HEK293 (cell line): Measurements from ENCODE around the gene XIAP.
A peak's percentile ranks its signal among the peaks of the same experiment; 100 is the strongest.

Experiments
- CTCF ChIA-PET: fragments of 350-600 bp; formaldehyde crosslinking; extraction: SDS; loops from one replicate; lab custom pipeline; 2021; ENCODE audit warnings: antibody characterized with exemption; lab: Yijun Ruan, JAX
- POLR2A ChIA-PET: fragments of 300-600 bp; formaldehyde crosslinking; extraction: SDS; loops from one replicate; lab custom pipeline; 2020; ENCODE audit warnings: antibody characterized with exemption, inconsistent platforms; lab: Yijun Ruan, JAX
- H3K27ac ChIP-seq: fragments of 200-500 bp; sonication (Bioruptor generic); 2 replicates; pipeline ENCODE4 v1.5.1; 2014; ENCODE audit warnings: low read depth, low read length, control low read depth, inconsistent platforms; ENCODE audit errors: extremely low read depth
- H3K36me3 ChIP-seq, 2 experiments: fragments of 200-500 bp in 1 of 2; sonication (Bioruptor generic) in 1 of 2; 1 replicate in 1 of 2; 2 replicates in 1 of 2; pipeline ENCODE4 v1.5.1; 2014 to 2017; ENCODE audit warnings: inconsistent platforms in 2 of 2, low read length in 2 of 2; ENCODE audit not compliant: control insufficient read depth in 2 of 2, insufficient read depth in 1 of 2
- H3K4me1 ChIP-seq: fragments of 200-500 bp; sonication (Bioruptor generic); 2 replicates; pipeline ENCODE4 v1.5.1; 2014; ENCODE audit warnings: mild to moderate bottlenecking, low read length, inconsistent platforms; ENCODE audit not compliant: control insufficient read depth, insufficient read depth
- H3K4me3 ChIP-seq: 2 replicates; pipeline ENCODE4 v1.5.1; 2011; ENCODE audit warnings: low read depth, mild to moderate bottlenecking, control low read depth, low read length, moderate library complexity
- H3K9me3 ChIP-seq: fragments of 200-500 bp; sonication (Bioruptor generic); 2 replicates; pipeline ENCODE4 v1.5.1; 2014; ENCODE audit warnings: low read depth, low read length, inconsistent platforms; ENCODE audit not compliant: control insufficient read depth, insufficient read depth
- FEZF1 ChIP-seq: fragments of 450-650 bp; formaldehyde crosslinking; IDR thresholded peaks from 2 replicates; pipeline ENCODE4 v1.5.1; 2016; ENCODE audit warnings: missing biosample characterization, missing genetic modification characterization
- KLF10 ChIP-seq: fragments of 450-650 bp; IDR thresholded peaks from 2 replicates; pipeline ENCODE4 v1.5.1; 2018; ENCODE audit warnings: missing biosample characterization, mild to moderate bottlenecking, missing genetic modification characterization
- MEIS1 ChIP-seq: sonication (generic); formaldehyde crosslinking; IDR thresholded peaks from 2 replicates; pipeline ENCODE4 v1.8.1; 2022; ENCODE audit warnings: missing genetic modification reagents, mild to moderate bottlenecking, borderline replicate concordance
- RBAK ChIP-seq: fragments of 450-650 bp; formaldehyde crosslinking; IDR thresholded peaks from 2 replicates; pipeline ENCODE4 v1.5.1; 2016; ENCODE audit warnings: missing biosample characterization, missing genetic modification characterization
- ZNF114 ChIP-seq: fragments of 450-650 bp; formaldehyde crosslinking; IDR thresholded peaks from 2 replicates; pipeline ENCODE4 v1.5.0; 2017; ENCODE audit warnings: missing biosample characterization, missing genetic modification characterization
- ZNF146 ChIP-seq: fragments of 450-650 bp; formaldehyde crosslinking; IDR thresholded peaks from 2 replicates; pipeline ENCODE4 v1.5.1; 2016; ENCODE audit warnings: missing biosample characterization, missing genetic modification characterization
- ZNF169 ChIP-seq: fragments of 450-650 bp; formaldehyde crosslinking; IDR thresholded peaks from 2 replicates; pipeline ENCODE4 v1.5.1; 2016; ENCODE audit warnings: missing biosample characterization, missing genetic modification characterization
- ZNF221 ChIP-seq: fragments of 450-650 bp; formaldehyde crosslinking; IDR thresholded peaks from 2 replicates; pipeline ENCODE4 v1.5.1; 2017; ENCODE audit warnings: missing biosample characterization, missing genetic modification characterization, borderline replicate concordance
- ZNF292 ChIP-seq: fragments of 450-650 bp; formaldehyde crosslinking; IDR thresholded peaks from 2 replicates; pipeline ENCODE4 v1.5.1; 2016; ENCODE audit warnings: low read depth, missing biosample characterization, missing genetic modification characterization, borderline replicate concordance
- ZNF37A ChIP-seq: fragments of 450-650 bp; IDR thresholded peaks from 2 replicates; pipeline ENCODE4 v1.5.1; 2018; ENCODE audit warnings: missing biosample characterization, missing genetic modification characterization
- ZNF530 ChIP-seq: fragments of 450-650 bp; formaldehyde crosslinking; IDR thresholded peaks from 2 replicates; pipeline ENCODE4 v1.5.1; 2016; ENCODE audit warnings: low read depth, missing biosample characterization, missing genetic modification characterization
- ZNF571 ChIP-seq: fragments of 450-650 bp; formaldehyde crosslinking; IDR thresholded peaks from 2 replicates; pipeline ENCODE4 v1.5.0; 2017; ENCODE audit warnings: missing biosample characterization, missing genetic modification characterization
- ZNF610 ChIP-seq: fragments of 450-650 bp; formaldehyde crosslinking; IDR thresholded peaks from 2 replicates; pipeline ENCODE4 v1.5.1; 2016; ENCODE audit warnings: missing biosample characterization, missing genetic modification characterization, borderline replicate concordance
- ZNF664 ChIP-seq: fragments of 450-650 bp; formaldehyde crosslinking; IDR thresholded peaks from 2 replicates; pipeline ENCODE4 v1.5.1; 2016; ENCODE audit warnings: missing biosample characterization, missing genetic modification characterization
- TF ChIP-seq, protein P1 (sequence below): fragments of 450-650 bp; formaldehyde crosslinking; IDR thresholded peaks from 2 replicates; pipeline ENCODE4 v1.5.1; 2016; ENCODE audit warnings: missing biosample characterization, missing genetic modification characterization
- TF ChIP-seq, protein P2 (sequence below): fragments of 450-650 bp; formaldehyde crosslinking; IDR thresholded peaks from 2 replicates; pipeline ENCODE4 v1.5.0; 2017; ENCODE audit warnings: missing biosample characterization, missing genetic modification characterization, borderline replicate concordance
- TF ChIP-seq, protein P3 (sequence below): fragments of 450-650 bp; IDR thresholded peaks from 2 replicates; pipeline ENCODE4 v1.5.1; 2018; ENCODE audit warnings: missing biosample characterization, mild to moderate bottlenecking, missing genetic modification characterization
- TF ChIP-seq, protein P4 (sequence below): fragments of 450-650 bp; formaldehyde crosslinking; IDR thresholded peaks from 2 replicates; pipeline ENCODE4; 2016; ENCODE audit warnings: missing biosample characterization, missing genetic modification characterization
- TF ChIP-seq, protein P5 (sequence below): fragments of 450-650 bp; formaldehyde crosslinking; IDR thresholded peaks from 2 replicates; pipeline ENCODE4 v1.5.1; 2016; ENCODE audit warnings: missing biosample characterization, missing genetic modification characterization
- TF ChIP-seq, protein P6 (sequence below): fragments of 450-650 bp; formaldehyde crosslinking; IDR thresholded peaks from 2 replicates; pipeline ENCODE4 v1.5.1; 2016; ENCODE audit warnings: missing biosample characterization, missing genetic modification characterization, borderline replicate concordance
- TF ChIP-seq, protein P7 (sequence below): fragments of 450-650 bp; formaldehyde crosslinking; IDR thresholded peaks from 2 replicates; pipeline ENCODE4 v1.5.1; 2016; ENCODE audit warnings: missing biosample characterization, missing genetic modification characterization
- TF ChIP-seq, protein P8 (sequence below): fragments of 450-650 bp; formaldehyde crosslinking; IDR thresholded peaks from 2 replicates; pipeline ENCODE4 v1.5.1; 2017; ENCODE audit warnings: missing biosample characterization, missing genetic modification characterization

XIAP gene

DNA sequence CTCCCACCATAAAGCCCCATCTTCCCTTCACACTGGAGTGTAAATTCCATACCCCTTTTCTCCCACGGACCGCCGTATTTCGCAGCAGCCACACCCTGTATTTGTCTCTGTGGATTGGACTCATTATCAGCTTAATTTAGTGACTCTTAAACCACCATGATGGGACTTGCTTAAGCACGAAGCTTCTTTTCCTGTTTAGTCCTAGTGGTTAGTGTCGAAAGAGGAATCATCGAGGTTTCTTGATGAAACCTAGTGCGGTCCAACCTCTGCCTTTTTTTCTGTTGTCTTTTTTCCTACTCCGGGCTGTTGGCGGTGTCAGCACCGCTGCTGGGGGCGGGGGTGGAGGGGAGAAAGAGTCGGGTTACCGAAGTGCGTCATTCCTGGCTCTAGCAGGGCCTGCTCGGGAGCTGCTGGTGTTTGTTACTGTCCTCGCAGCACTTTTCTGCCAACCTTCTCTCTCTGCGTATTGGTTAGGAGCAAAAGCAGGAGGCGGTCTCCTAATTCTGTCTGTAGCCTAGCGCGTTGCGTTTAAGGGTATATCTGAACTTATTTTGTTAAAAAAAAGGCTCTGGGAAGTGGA is 103.0 kb downstream of the XIAP start:
- H3K4me1 ChIP-seq = no peaks in the 10 kb centered on the region
- H3K27ac ChIP-seq = peak overlapping the region; percentile 99
- POLR2A ChIA-PET = interaction anchor here (0.6 to 1.2 kb wide), 4 partner anchors 14 to 134 kb away, joined by 3 to 5 read pairs (median 3); no protein-coding TSS in a partner anchor
- H3K4me3 ChIP-seq = peak overlapping the region; percentile 53
- H3K9me3 ChIP-seq = no peaks in the 10 kb centered on the region
- no peaks in the 10 kb centered on the region; a peak in 1 of 3 replicates for H3K36me3 ChIP-seq
- CTCF ChIA-PET = interaction anchor here (1.8 kb wide), 1 partner anchor 14 kb away, joined by 4 read pairs; no protein-coding TSS in a partner anchor
- no peak for TF ChIP-seq MEIS1 (CRISPR knock-in tag)
- TF ChIP-seq RBAK (tag by site-specific recombination) = no peak
- TF ChIP-seq ZNF114 = no peak
- peak; percentile 97 for TF ChIP-seq FEZF1 (tag by site-specific recombination)
- TF ChIP-seq ZNF610 (tag by site-specific recombination) = no peak
- TF ChIP-seq, protein P1, sequence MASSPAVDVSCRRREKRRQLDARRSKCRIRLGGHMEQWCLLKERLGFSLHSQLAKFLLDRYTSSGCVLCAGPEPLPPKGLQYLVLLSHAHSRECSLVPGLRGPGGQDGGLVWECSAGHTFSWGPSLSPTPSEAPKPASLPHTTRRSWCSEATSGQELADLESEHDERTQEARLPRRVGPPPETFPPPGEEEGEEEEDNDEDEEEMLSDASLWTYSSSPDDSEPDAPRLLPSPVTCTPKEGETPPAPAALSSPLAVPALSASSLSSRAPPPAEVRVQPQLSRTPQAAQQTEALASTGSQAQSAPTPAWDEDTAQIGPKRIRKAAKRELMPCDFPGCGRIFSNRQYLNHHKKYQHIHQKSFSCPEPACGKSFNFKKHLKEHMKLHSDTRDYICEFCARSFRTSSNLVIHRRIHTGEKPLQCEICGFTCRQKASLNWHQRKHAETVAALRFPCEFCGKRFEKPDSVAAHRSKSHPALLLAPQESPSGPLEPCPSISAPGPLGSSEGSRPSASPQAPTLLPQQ (tag by site-specific recombination) = no peak; the same call in none of the 2 replicates
- TF ChIP-seq ZNF37A (tag by site-specific recombination) = no peak
- no peak for TF ChIP-seq ZNF664
- no peak for TF ChIP-seq ZNF571 (tag by site-specific recombination)
- TF ChIP-seq ZNF530 (tag by site-specific recombination) = no peak
- TF ChIP-seq, protein P2, sequence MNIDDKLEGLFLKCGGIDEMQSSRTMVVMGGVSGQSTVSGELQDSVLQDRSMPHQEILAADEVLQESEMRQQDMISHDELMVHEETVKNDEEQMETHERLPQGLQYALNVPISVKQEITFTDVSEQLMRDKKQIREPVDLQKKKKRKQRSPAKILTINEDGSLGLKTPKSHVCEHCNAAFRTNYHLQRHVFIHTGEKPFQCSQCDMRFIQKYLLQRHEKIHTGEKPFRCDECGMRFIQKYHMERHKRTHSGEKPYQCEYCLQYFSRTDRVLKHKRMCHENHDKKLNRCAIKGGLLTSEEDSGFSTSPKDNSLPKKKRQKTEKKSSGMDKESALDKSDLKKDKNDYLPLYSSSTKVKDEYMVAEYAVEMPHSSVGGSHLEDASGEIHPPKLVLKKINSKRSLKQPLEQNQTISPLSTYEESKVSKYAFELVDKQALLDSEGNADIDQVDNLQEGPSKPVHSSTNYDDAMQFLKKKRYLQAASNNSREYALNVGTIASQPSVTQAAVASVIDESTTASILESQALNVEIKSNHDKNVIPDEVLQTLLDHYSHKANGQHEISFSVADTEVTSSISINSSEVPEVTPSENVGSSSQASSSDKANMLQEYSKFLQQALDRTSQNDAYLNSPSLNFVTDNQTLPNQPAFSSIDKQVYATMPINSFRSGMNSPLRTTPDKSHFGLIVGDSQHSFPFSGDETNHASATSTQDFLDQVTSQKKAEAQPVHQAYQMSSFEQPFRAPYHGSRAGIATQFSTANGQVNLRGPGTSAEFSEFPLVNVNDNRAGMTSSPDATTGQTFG = no peak
- TF ChIP-seq ZNF292 = no peak
- TF ChIP-seq ZNF221 (tag by site-specific recombination) = no peak
- TF ChIP-seq, protein P3, sequence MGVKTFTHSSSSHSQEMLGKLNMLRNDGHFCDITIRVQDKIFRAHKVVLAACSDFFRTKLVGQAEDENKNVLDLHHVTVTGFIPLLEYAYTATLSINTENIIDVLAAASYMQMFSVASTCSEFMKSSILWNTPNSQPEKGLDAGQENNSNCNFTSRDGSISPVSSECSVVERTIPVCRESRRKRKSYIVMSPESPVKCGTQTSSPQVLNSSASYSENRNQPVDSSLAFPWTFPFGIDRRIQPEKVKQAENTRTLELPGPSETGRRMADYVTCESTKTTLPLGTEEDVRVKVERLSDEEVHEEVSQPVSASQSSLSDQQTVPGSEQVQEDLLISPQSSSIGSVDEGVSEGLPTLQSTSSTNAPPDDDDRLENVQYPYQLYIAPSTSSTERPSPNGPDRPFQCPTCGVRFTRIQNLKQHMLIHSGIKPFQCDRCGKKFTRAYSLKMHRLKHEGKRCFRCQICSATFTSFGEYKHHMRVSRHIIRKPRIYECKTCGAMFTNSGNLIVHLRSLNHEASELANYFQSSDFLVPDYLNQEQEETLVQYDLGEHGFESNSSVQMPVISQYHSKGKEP (tag by site-specific recombination) = no peak
- TF ChIP-seq, protein P4, sequence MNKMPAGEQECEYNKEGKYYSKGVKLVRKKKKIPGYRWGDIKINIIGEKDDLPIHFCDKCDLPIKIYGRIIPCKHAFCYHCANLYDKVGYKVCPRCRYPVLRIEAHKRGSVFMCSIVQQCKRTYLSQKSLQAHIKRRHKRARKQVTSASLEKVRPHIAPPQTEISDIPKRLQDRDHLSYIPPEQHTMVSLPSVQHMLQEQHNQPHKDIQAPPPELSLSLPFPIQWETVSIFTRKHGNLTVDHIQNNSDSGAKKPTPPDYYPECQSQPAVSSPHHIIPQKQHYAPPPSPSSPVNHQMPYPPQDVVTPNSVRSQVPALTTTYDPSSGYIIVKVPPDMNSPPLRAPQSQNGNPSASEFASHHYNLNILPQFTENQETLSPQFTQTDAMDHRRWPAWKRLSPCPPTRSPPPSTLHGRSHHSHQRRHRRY (tag by site-specific recombination) = no peak
- TF ChIP-seq, protein P5, sequence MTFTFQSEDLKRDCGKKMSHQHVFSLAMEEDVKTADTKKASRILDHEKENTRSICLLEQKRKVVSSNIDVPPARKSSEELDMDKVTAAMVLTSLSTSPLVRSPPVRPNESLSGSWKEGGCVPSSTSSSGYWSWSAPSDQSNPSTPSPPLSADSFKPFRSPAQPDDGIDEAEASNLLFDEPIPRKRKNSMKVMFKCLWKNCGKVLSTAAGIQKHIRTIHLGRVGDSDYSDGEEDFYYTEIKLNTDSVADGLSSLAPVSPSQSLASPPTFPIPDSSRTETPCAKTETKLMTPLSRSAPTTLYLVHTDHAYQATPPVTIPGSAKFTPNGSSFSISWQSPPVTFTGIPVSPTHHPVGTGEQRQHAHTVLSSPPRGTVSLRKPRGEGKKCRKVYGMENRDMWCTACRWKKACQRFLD (tag by site-specific recombination) = no peak
- TF ChIP-seq, protein P6, sequence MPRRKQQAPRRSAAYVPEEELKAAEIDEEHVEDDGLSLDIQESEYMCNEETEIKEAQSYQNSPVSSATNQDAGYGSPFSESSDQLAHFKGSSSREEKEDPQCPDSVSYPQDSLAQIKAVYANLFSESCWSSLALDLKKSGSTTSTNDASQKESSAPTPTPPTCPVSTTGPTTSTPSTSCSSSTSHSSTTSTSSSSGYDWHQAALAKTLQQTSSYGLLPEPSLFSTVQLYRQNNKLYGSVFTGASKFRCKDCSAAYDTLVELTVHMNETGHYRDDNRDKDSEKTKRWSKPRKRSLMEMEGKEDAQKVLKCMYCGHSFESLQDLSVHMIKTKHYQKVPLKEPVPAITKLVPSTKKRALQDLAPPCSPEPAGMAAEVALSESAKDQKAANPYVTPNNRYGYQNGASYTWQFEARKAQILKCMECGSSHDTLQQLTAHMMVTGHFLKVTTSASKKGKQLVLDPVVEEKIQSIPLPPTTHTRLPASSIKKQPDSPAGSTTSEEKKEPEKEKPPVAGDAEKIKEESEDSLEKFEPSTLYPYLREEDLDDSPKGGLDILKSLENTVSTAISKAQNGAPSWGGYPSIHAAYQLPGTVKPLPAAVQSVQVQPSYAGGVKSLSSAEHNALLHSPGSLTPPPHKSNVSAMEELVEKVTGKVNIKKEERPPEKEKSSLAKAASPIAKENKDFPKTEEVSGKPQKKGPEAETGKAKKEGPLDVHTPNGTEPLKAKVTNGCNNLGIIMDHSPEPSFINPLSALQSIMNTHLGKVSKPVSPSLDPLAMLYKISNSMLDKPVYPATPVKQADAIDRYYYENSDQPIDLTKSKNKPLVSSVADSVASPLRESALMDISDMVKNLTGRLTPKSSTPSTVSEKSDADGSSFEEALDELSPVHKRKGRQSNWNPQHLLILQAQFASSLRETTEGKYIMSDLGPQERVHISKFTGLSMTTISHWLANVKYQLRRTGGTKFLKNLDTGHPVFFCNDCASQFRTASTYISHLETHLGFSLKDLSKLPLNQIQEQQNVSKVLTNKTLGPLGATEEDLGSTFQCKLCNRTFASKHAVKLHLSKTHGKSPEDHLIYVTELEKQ (tag by site-specific recombination) = no peak
- TF ChIP-seq KLF10 = peak; percentile 61
- no peak for TF ChIP-seq ZNF169 (tag by site-specific recombination)
- TF ChIP-seq ZNF146 (tag by site-specific recombination) = no peak
- TF ChIP-seq, protein P7, sequence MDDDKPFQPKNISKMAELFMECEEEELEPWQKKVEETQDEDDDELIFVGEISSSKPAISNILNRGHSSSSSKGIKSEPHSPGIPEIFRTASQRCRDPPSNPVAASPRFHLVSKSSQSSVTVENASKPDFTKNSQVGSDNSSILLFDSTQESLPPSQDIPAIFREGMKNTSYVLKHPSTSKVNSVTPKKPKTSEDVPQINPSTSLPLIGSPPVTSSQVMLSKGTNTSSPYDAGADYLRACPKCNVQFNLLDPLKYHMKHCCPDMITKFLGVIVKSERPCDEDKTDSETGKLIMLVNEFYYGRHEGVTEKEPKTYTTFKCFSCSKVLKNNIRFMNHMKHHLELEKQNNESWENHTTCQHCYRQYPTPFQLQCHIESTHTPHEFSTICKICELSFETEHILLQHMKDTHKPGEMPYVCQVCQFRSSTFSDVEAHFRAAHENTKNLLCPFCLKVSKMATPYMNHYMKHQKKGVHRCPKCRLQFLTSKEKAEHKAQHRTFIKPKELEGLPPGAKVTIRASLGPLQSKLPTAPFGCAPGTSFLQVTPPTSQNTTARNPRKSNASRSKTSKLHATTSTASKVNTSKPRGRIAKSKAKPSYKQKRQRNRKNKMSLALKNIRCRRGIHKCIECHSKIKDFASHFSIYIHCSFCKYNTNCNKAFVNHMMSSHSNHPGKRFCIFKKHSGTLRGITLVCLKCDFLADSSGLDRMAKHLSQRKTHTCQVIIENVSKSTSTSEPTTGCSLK = no peak
- TF ChIP-seq, protein P8, sequence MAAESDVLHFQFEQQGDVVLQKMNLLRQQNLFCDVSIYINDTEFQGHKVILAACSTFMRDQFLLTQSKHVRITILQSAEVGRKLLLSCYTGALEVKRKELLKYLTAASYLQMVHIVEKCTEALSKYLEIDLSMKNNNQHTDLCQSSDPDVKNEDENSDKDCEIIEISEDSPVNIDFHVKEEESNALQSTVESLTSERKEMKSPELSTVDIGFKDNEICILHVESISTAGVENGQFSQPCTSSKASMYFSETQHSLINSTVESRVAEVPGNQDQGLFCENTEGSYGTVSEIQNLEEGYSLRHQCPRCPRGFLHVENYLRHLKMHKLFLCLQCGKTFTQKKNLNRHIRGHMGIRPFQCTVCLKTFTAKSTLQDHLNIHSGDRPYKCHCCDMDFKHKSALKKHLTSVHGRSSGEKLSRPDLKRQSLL (tag by site-specific recombination) = peak; percentile 82
